ENCODE data around the gene MPC2.

MPC2 gene

DNA sequence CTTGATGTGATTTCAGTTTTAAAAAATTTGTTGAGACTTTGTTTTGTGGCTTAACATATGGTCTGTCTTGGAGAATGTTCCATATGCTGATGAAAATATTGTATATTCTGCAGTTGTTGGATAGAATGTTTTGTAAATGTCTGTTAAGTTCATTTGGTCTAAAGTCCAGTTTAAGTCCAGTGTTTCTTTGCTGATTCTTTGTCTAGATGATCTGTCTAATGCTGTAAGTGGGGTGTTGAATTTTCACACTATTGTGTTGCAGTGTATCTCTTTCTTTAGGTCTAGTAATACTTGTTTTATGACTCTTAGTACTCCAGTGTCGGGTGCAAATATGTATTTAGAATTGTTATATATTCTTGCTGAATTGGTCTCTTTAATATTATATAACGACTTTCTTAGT is 10.9 kb upstream of the MPC2 start:
- Histone ChIP-seq H2AFZ (ENCODE audit: low read depth, low read length) (no peak overlapping the region), H3K36me3 (ENCODE audit: insufficient read depth, low read length) (peaks cover 14% of the 10 kb centered on the region), H3K27me3 (ENCODE audit: insufficient read depth, low read length, poor library complexity) (no peaks in the 10 kb centered on the region), H3K9me3 (ENCODE audit: insufficient read depth, low read length, severe bottlenecking) (no peaks in the 10 kb centered on the region), H3K79me2 (ENCODE audit: insufficient read depth, low read length) (peaks cover 81% of the 10 kb centered on the region), H3K4me1 (ENCODE audit: insufficient read depth, low read length) (no peaks in the 10 kb centered on the region), H3K4me2 (ENCODE audit: insufficient read depth, low read length) (no peak overlapping the region), H3K4me3 (ENCODE audit: low read depth in 1 of 2, low read length in 2 of 2) (no peak overlapping the region), H3K9ac (ENCODE audit: low read depth, low read length) (no peak overlapping the region), H3K27ac (ENCODE audit: low read length) (no peak overlapping the region), H4K20me1 (ENCODE audit: insufficient read depth, low read length) (peaks cover 4% of the 10 kb centered on the region; the same call in 1 of the 2 replicates)
- DNase-seq (no peak), ATAC-seq (ENCODE audit: insufficient read depth, low read depth) (no peak)
- TF ChIP-seq CTCF (IDR thresholded peaks at IDR 0.05; ENCODE audit: borderline replicate concordance, extremely low read depth, low read length, poor library complexity, severe bottlenecking) (no peak), EZH2 (IDR thresholded peaks at IDR 0.05; ENCODE audit: borderline replicate concordance, low read depth, low read length, severe bottlenecking) (no peak)

- no peak for TF ChIP-seq CTCF (IDR thresholded peaks at IDR 0.05; ENCODE audit: borderline replicate concordance, extremely low read depth, low read length, poor library complexity, severe bottlenecking)
- no peak for TF ChIP-seq EZH2 (IDR thresholded peaks at IDR 0.05; ENCODE audit: borderline replicate concordance, low read depth, low read length, severe bottlenecking)
- peaks cover 5% of the 10 kb centered on the region; the same call in 1 of the 2 replicates for H3K36me3 ChIP-seq (ENCODE audit: insufficient read depth, low read length)
- H3K4me3 ChIP-seq (ENCODE audit: low read depth in 1 of 2, low read length in 2 of 2), result no peak overlapping the region
- peaks cover 8% of the 10 kb centered on the region for H3K4me1 ChIP-seq (ENCODE audit: insufficient read depth, low read length)
- no peak overlapping the region for H2AFZ ChIP-seq (ENCODE audit: low read depth, low read length)
- no peak overlapping the region for H3K4me2 ChIP-seq (ENCODE audit: insufficient read depth, low read length)
- H3K79me2 ChIP-seq (ENCODE audit: insufficient read depth, low read length), result peaks cover 96% of the 10 kb centered on the region
- DNase-seq, result no peak
- peaks cover 7% of the 10 kb centered on the region; the same call in 1 of the 2 replicates for H4K20me1 ChIP-seq (ENCODE audit: insufficient read depth, low read length)
- no peak for ATAC-seq (ENCODE audit: insufficient read depth, low read depth)
- H3K27ac ChIP-seq (ENCODE audit: low read length), result no peak overlapping the region
- H3K9me3 ChIP-seq (ENCODE audit: insufficient read depth, low read length, severe bottlenecking), result no peaks in the 10 kb centered on the region
- no peaks in the 10 kb centered on the region for H3K27me3 ChIP-seq (ENCODE audit: insufficient read depth, low read length, poor library complexity)
- H3K9ac ChIP-seq (ENCODE audit: low read depth, low read length), result no peak overlapping the region
Observed at GRCh38 chr1:167943541-167943940, 6.7 kb upstream of the MPC2 start.

- Histone ChIP-seq H3K4me1 (ENCODE audit: insufficient read depth, low read length) (peaks cover 18% of the 10 kb centered on the region), H3K36me3 (ENCODE audit: insufficient read depth, low read length) (peaks cover 5% of the 10 kb centered on the region; the same call in 1 of the 2 replicates), H2AFZ (ENCODE audit: low read depth, low read length) (no peak overlapping the region), H3K79me2 (ENCODE audit: insufficient read depth, low read length) (peaks cover 92% of the 10 kb centered on the region), H3K4me2 (ENCODE audit: insufficient read depth, low read length) (no peak overlapping the region), H3K9me3 (ENCODE audit: insufficient read depth, low read length, severe bottlenecking) (no peaks in the 10 kb centered on the region), H3K4me3 (ENCODE audit: low read depth in 1 of 2, low read length in 2 of 2) (no peak overlapping the region), H3K27me3 (ENCODE audit: insufficient read depth, low read length, poor library complexity) (no peaks in the 10 kb centered on the region), H4K20me1 (ENCODE audit: insufficient read depth, low read length) (peaks cover 7% of the 10 kb centered on the region; the same call in 1 of the 2 replicates), H3K27ac (ENCODE audit: low read length) (no peak overlapping the region), H3K9ac (ENCODE audit: low read depth, low read length) (no peak overlapping the region)
- DNase-seq, result no peak
- ATAC-seq (ENCODE audit: insufficient read depth, low read depth), result no peak
- no peak for TF ChIP-seq EZH2 (IDR thresholded peaks at IDR 0.05; ENCODE audit: borderline replicate concordance, low read depth, low read length, severe bottlenecking)
- no peak for TF ChIP-seq CTCF (IDR thresholded peaks at IDR 0.05; ENCODE audit: borderline replicate concordance, extremely low read depth, low read length, poor library complexity, severe bottlenecking)
Observed at GRCh38 chr1:167940264-167940663, 3.4 kb upstream of the MPC2 start.

Data from DND-41 (cell line).